ENCODE results near the gene NT5C1A.

DNA sequence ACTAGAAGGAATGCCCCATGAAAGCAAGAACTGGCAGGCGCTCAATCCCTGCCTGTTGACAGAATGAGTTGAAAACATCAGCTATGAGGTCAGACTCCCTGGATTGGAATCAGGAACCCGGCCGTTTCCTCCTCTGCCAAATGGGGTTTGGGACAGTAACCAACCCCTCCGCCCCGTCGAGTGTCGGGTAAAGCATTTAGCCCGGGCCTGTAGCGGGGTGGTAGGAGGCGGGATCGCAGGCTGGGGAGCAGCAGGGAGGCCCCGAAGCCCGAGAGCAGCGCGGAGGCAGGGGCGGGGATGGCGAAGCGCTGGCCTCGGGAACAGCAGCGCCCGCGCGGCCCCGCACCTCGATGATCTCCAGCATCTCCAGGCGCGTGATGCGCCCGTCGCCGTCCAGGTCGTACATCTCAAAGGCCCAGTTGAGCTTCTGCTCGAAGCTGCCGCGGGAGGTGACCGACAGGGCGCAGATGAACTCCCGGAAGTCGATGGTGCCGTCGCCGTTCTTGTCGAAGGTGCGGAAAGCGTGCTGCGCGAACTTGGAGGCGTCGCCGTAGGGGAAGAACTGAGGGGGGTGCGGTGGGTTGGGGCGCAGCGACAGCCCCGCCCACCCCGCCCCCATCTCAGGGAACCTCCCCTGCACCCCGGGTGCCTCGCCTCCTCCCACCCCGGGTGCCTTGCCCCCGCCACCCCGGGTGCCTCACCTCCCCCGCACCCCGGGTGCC lies 11.8 kb upstream of the NT5C1A start:
- TF ChIP-seq CTCF (conservative IDR thresholded peaks at IDR 0.05; ENCODE audit: low read length): no peak
- no peak for TF ChIP-seq EZH2phosphoT487 (IDR thresholded peaks at IDR 0.05; ENCODE audit: borderline replicate concordance)
